BLaER1 treated with 17β-estradiol and CSF1 and Interleukin-3, amounts not matched to agents 10 nM and 100 nM (cell line): ENCODE results near the gene INO80.
"Not testable (repeated sequence)": the region's sequence is repeated elsewhere in the genome, so short reads cannot be mapped to it uniquely, and the experiment has no call there.

Experiments
- H3K27ac ChIP-seq, 11 experiments: shearing (Covaris generic); formaldehyde crosslinking; 2 replicates each; pipeline ENCODE4 v1.8.1; 2022
- H3K27me3 ChIP-seq, 11 experiments: shearing (Covaris generic); formaldehyde crosslinking; 2 replicates each; pipeline ENCODE4 v1.8.1; 2022
- H3K36me3 ChIP-seq, 11 experiments: shearing (Covaris generic); formaldehyde crosslinking; 2 replicates each; pipeline ENCODE4 v1.8.1; 2022
- H3K4me1 ChIP-seq, 10 experiments: shearing (Covaris generic); formaldehyde crosslinking; 2 replicates each; pipeline ENCODE4 v1.8.1; 2022
- H3K4me2 ChIP-seq, 11 experiments: shearing (Covaris generic); formaldehyde crosslinking; 2 replicates each; pipeline ENCODE4 v1.8.1; 2022
- H3K4me3 ChIP-seq, 10 experiments: shearing (Covaris generic); formaldehyde crosslinking; 2 replicates each; pipeline ENCODE4 v1.8.1; 2022
- H3K9ac ChIP-seq, 11 experiments: shearing (Covaris generic); formaldehyde crosslinking; 2 replicates each; pipeline ENCODE4 v1.8.1; 2022
- H3K9me3 ChIP-seq, 11 experiments: shearing (Covaris generic); formaldehyde crosslinking; replicated peaks in 1 of 11; 2 replicates each; pipeline ENCODE4 v1.8.1; 2022
- H4K20me1 ChIP-seq, 11 experiments: shearing (Covaris generic); formaldehyde crosslinking; 2 replicates each; pipeline ENCODE4 v1.8.1; 2022
- Cebpa-rat ChIP-seq, 11 experiments: shearing (Covaris generic); IDR thresholded peaks; 2 replicates each; pipeline ENCODE4 v1.8.1; 2022

The INO80 gene

DNA sequence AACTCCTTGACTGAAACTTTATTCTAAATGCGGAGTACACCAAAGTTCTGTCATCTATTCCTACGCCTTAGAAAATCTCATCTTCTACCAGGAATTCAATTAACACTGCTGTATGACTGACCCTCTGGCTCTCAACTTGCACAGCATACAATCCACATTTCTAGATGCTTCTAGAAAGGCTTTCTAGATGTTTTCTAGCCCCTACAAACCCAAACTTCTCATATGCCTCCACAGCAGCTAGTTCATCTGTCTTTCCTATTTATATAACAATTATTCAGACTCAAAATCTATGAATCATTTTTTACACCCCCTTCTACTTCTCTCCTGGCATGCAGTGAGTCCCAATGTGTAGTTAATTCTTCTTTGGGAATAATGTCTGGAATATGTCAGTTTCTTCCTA is 13.2 kb downstream of the INO80 start:
- Histone ChIP-seq H4K20me1 (peaks cover 64 to 100% (median 99%) of the 10 kb centered on the region in 11 experiments; a peak in 21 of 22 replicates), H3K4me3 (no peak overlapping the region), H3K27me3 (no peaks in the 10 kb centered on the region), H3K4me1 (peaks cover 0 to 26% (median 10%) of the 10 kb centered on the region in 10 experiments; a peak in 15 of 20 replicates), H3K4me2 (no peak overlapping the region), H3K9me3 (no peaks in the 10 kb centered on the region), H3K36me3 (peaks cover 29 to 96% (median 71%) of the 10 kb centered on the region in 11 experiments), H3K9ac (no peak overlapping the region), H3K27ac (no peak overlapping the region)
- TF ChIP-seq Cebpa-rat (IDR thresholded peaks at IDR 0.05) = no peak

DNA sequence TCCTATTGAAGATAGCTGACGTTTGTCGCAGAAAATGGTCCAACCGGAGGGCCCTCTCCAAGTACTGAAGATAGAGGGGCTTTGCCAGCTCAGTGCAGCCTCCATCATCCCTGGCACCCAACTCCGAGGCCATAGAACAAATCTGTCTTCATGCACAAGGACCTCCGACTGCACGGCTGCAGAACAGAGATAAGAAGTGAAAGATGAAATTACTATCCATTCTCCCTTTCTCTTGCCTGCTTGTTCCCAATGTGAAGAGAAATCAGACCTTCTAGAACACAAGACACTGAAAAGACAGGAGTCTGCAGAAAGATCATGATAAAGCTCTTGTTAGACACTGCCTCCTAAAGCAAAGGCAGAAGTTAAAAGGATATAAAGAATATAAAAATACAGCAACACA is 19.9 kb downstream of the INO80 start:
- TF ChIP-seq Cebpa-rat (IDR thresholded peaks at IDR 0.05) = no peak
- H3K27me3 ChIP-seq = no peaks in the 10 kb centered on the region
- H3K36me3 ChIP-seq = peaks cover 82 to 100% (median 96%) of the 10 kb centered on the region in 11 experiments
- peaks cover 42 to 58% (median 53%) of the 10 kb centered on the region in 11 experiments; a peak in 21 of 22 replicates for H4K20me1 ChIP-seq
- H3K4me1 ChIP-seq = no peaks in the 10 kb centered on the region; a peak in 1 of 20 replicates
- H3K27ac ChIP-seq = no peak overlapping the region
- H3K4me3 ChIP-seq = no peak overlapping the region
- H3K9ac ChIP-seq = no peak overlapping the region
- H3K9me3 ChIP-seq = no peaks in the 10 kb centered on the region
- H3K4me2 ChIP-seq = no peak overlapping the region

DNA sequence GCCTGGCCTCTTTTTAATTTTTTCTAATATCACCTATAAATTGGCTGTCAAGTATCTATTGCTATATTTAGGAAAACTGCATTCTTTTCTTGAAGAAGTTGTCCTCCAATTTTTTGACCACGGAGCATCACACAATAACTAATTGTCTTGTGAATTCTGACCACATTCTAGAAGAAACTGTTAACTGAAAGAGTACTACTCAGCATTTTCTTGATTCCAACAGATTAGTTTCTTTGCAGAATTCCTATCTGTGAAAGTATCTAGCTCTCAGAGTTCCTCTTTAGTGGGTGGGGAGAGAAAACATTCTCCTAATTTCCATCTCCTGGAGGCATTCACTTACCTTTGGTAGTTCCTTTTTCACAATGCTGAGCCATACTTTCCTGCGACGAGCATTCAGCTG is 31.1 kb downstream of the INO80 start:
- Histone ChIP-seq H3K4me2 (peak overlapping the region in 2 of 11 experiments; percentile 1 to 38; a peak in 3 of 22 replicates), H3K4me3 (no peak overlapping the region), H3K9me3 (no peaks in the 10 kb centered on the region), H3K4me1 (peaks cover 55 to 77% (median 66%) of the 10 kb centered on the region in 10 experiments), H3K36me3 (peaks cover 91 to 99% (median 96%) of the 10 kb centered on the region in 11 experiments), H4K20me1 (peaks cover 0 to 30% (median 3%) of the 10 kb centered on the region in 11 experiments; a peak in 9 of 22 replicates), H3K27me3 (no peaks in the 10 kb centered on the region), H3K27ac (no peak overlapping the region; a peak in 1 of 22 replicates), H3K9ac (no peak overlapping the region)
- TF ChIP-seq Cebpa-rat (IDR thresholded peaks at IDR 0.05) = no peak

DNA sequence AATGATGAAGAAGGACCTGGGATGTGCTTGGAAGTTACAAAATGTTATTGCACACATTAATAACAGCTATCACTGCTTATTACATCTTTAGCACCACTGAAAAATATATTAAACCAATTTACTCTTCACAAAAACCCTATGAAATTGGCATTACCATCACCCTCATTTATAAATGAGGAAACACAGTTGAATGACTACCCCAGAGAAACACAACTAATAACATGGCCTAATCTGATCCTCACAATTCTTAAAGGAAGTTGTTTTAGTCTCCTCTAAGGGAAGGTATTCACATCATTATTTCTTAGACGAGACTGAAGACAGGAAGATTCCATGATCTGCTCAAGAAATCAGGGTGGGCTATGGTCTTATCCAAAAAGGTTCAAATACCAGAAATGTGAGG is 35.9 kb downstream of the INO80 start:
- peak overlapping the region in 10 of 11 experiments; percentile 56 to 91 (median 86); a peak in 20 of 22 replicates for H3K27ac ChIP-seq
- peaks cover 0 to 18% (median 0%) of the 10 kb centered on the region in 11 experiments; a peak in 3 of 22 replicates for H4K20me1 ChIP-seq
- TF ChIP-seq Cebpa-rat (IDR thresholded peaks at IDR 0.05) = 0 out of 22 replicates have a peak, but pooled peaks of 1 of the 11 experiments have one; percentile 3
- H3K4me2 ChIP-seq = peak overlapping the region; percentile 63 to 82 (median 75); a peak in 21 of 22 replicates
- peak overlapping the region in 10 of 11 experiments; percentile 21 to 79 (median 74); a peak in 17 of 22 replicates for H3K9ac ChIP-seq
- peak overlapping the region in 2 of 10 experiments; percentile 40 to 45; a peak in 2 of 20 replicates for H3K4me3 ChIP-seq
- peaks cover 91 to 100% (median 94%) of the 10 kb centered on the region in 11 experiments for H3K36me3 ChIP-seq
- H3K9me3 ChIP-seq = no peaks in the 10 kb centered on the region
- H3K27me3 ChIP-seq = no peaks in the 10 kb centered on the region
- H3K4me1 ChIP-seq = peaks cover 28 to 59% (median 46%) of the 10 kb centered on the region in 10 experiments

DNA sequence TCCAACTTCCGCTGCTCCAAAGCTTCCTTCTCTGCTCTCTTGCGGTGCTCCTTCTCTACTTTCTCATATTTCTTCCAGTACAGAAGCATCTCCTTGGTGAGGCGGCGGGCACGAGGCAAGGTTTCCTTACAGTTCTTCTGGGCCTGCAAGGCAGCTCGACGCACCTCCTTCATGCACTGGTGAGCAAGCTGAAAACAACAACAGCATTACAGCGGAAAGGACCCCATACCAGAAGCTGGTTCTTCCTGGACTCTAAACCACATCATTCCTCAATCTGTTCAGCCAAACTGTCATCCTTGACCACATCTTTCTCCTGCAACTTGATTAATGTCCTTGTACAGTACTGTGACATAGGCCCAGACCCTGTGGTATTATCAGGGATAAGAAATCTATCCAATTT is 36.4 kb downstream of the INO80 start:
- peaks cover 24 to 55% (median 45%) of the 10 kb centered on the region in 10 experiments for H3K4me1 ChIP-seq
- H3K27ac ChIP-seq = peak overlapping the region; percentile 30 to 91 (median 86); a peak in 21 of 22 replicates
- H4K20me1 ChIP-seq = peaks cover 0 to 17% (median 0%) of the 10 kb centered on the region in 11 experiments; a peak in 3 of 22 replicates
- TF ChIP-seq Cebpa-rat (IDR thresholded peaks at IDR 0.05) = peak in 4 of 11 experiments; percentile 17 to 61 (median 38); a peak in 3 of 22 replicates
- peaks cover 91 to 100% (median 94%) of the 10 kb centered on the region in 11 experiments for H3K36me3 ChIP-seq
- H3K4me2 ChIP-seq = peak overlapping the region; percentile 63 to 82 (median 75)
- H3K9me3 ChIP-seq = no peaks in the 10 kb centered on the region
- H3K4me3 ChIP-seq = peak overlapping the region in 7 of 10 experiments; percentile 6 to 46 (median 34); a peak in 6 of 20 replicates
- no peaks in the 10 kb centered on the region for H3K27me3 ChIP-seq
- peak overlapping the region; percentile 25 to 79 (median 74); a peak in 20 of 22 replicates for H3K9ac ChIP-seq

DNA sequence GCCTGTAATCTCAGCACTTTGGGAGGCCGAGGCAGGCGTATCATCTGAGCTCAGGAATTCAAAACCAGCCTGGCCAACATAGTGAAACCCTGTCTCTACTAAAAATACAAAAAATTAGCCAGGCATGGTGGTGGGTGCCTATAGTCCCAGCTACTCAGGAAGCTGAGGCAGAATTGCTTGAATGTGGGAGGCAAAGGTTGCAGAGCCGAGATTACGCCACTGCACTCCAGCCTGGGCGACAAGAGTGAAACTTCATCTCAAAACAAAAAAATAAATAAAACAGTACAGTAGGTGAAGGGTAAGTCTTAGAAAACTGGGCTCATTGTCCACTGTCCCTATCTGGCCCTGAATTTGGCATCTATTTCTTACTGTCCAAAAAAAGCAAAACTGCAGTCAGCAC is 37.2 kb downstream of the INO80 start:
- TF ChIP-seq Cebpa-rat (IDR thresholded peaks at IDR 0.05) = peak in 4 of 11 experiments; percentile 17 to 68 (median 44); a peak in 3 of 22 replicates
- Histone ChIP-seq H3K9ac (peak overlapping the region; percentile 25 to 79 (median 74); a peak in 21 of 22 replicates), H3K36me3 (peaks cover 91 to 100% (median 94%) of the 10 kb centered on the region in 11 experiments), H3K4me2 (peak overlapping the region; percentile 63 to 82 (median 75)), H3K4me3 (peak overlapping the region in 7 of 10 experiments; percentile 23 to 48 (median 40); a peak in 11 of 20 replicates), H3K27ac (peak overlapping the region in 10 of 11 experiments; percentile 56 to 91 (median 86); a peak in 21 of 22 replicates), H3K4me1 (peaks cover 23 to 54% (median 45%) of the 10 kb centered on the region in 10 experiments), H4K20me1 (peaks cover 0 to 17% (median 0%) of the 10 kb centered on the region in 11 experiments; a peak in 3 of 22 replicates)
- not testable (repeated sequence) for H3K9me3 ChIP-seq, H3K27me3 ChIP-seq

DNA sequence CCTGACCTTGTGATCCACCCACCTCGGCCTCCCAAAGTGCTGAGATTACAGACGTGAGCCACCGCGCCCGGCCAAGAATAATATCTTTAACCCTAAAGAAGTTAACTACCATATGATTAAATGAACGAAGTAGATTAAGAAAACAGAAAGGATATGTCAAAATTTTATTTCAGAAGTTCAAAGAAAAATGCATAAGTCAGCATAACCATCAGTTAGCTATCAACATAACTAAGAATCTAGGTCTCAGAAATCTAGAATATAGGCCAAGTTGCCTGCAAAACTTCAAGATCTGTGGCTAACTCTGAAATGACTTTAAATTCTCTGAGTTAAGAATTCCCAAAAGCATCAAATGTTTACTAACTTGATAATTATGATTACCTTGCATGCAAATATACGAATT is 38.0 kb downstream of the INO80 start:
- Histone ChIP-seq H3K4me2 (peak overlapping the region in 8 of 11 experiments; percentile 70 to 82 (median 76); a peak in 15 of 22 replicates), H3K9me3 (no peaks in the 10 kb centered on the region), H3K4me1 (peaks cover 23 to 54% (median 45%) of the 10 kb centered on the region in 10 experiments), H3K36me3 (peaks cover 91 to 100% (median 94%) of the 10 kb centered on the region in 11 experiments), H3K9ac (peak overlapping the region in 8 of 11 experiments; percentile 25 to 79 (median 74); a peak in 8 of 22 replicates), H3K27ac (peak overlapping the region in 10 of 11 experiments; percentile 56 to 91 (median 86); a peak in 17 of 22 replicates), H3K4me3 (peak overlapping the region in 4 of 10 experiments; percentile 34 to 46 (median 42); a peak in 4 of 20 replicates), H4K20me1 (peaks cover 0 to 17% (median 0%) of the 10 kb centered on the region in 11 experiments; a peak in 3 of 22 replicates), H3K27me3 (no peaks in the 10 kb centered on the region)
- TF ChIP-seq Cebpa-rat (IDR thresholded peaks at IDR 0.05) = no peak

DNA sequence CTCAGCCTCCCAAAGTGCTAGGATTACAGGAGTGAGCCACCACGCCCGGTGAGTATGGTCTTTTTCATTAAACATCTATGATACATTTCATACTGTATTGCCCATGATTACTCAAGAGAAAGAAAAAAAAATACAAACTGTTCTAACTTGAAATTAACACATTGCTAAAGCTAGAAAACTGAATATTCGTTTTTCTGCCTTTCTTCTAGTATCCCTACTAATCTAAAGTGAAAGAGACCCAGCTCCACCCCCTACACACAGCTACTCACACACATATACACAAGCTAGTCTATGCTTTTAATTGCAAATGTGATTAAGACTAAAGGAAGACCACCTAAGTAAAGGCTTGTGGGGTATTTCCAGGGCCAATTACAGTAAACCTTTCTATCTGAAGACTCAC is 43.1 kb downstream of the INO80 start:
- H3K9ac ChIP-seq = no peak overlapping the region
- peaks cover 0 to 4% (median 0%) of the 10 kb centered on the region in 11 experiments; a peak in 1 of 22 replicates for H4K20me1 ChIP-seq
- H3K9me3 ChIP-seq = peaks cover 0 to 3% (median 0%) of the 10 kb centered on the region in 11 experiments; a peak in 1 of 22 replicates
- H3K36me3 ChIP-seq = peaks cover 89 to 100% (median 99%) of the 10 kb centered on the region in 11 experiments
- no peak for TF ChIP-seq Cebpa-rat (IDR thresholded peaks at IDR 0.05)
- H3K4me1 ChIP-seq = peaks cover 23 to 43% (median 31%) of the 10 kb centered on the region in 10 experiments
- 0 out of 22 replicates have a peak overlapping the region, but pooled peaks of 1 of the 11 experiments have one; percentile 3 for H3K27ac ChIP-seq
- H3K27me3 ChIP-seq = no peaks in the 10 kb centered on the region
- no peak overlapping the region for H3K4me2 ChIP-seq
- no peak overlapping the region for H3K4me3 ChIP-seq

DNA sequence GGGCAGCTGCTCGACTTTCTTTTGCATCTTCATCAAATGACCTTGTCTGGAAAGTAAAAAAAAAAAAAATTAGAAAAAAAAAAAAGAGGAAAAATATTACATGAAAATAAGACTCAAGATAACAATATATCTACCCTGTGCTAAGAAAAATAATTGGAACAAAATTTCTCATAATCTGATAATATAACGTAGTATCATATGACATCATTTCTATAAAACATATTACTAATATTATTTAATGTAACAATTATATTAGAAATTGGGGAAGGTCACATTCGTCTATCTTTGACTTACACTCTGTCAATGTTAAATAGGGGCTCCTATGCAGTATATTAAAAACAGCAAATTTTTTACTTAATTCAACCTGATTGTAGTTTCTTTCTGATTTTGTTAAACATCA is 44.1 kb downstream of the INO80 start:
- Histone ChIP-seq H3K9me3 (peaks cover 0 to 3% (median 0%) of the 10 kb centered on the region in 11 experiments; a peak in 1 of 22 replicates), H4K20me1 (peaks cover 0 to 4% (median 0%) of the 10 kb centered on the region in 11 experiments; a peak in 1 of 22 replicates), H3K4me3 (no peak overlapping the region), H3K36me3 (peaks cover 91 to 100% (median 99%) of the 10 kb centered on the region in 11 experiments), H3K27ac (no peak overlapping the region), H3K27me3 (no peaks in the 10 kb centered on the region), H3K4me2 (no peak overlapping the region), H3K9ac (no peak overlapping the region), H3K4me1 (peaks cover 22 to 36% (median 28%) of the 10 kb centered on the region in 10 experiments)
- no peak for TF ChIP-seq Cebpa-rat (IDR thresholded peaks at IDR 0.05)
